HCT116 (cell line): ENCODE data around the gene FUT9. TPM values are rescaled to one million over a fixed set of nuclear protein-coding genes. Genes with fewer than 3 reads are reported as not detected.

Experiments used
- ATAC-seq: fragments of 200-7000 bp; cut with Tn5 transposase; 2 replicates; pipeline ENCODE4 v1.9.1; 2020; ENCODE audit warnings: mild to moderate bottlenecking, moderate library complexity
- BruUV-seq: library from RNA; stranded (reverse); fragments of 400-500 nt; replicated peaks from 2 replicates; lab custom pipeline; 2021; lab: Mats Ljungman, UMichigan
- CTCF ChIA-PET: fragments of 300-600 bp; sonication (Branson Sonifier 250); formaldehyde crosslinking; loops from one replicate; lab custom pipeline; 2021; ENCODE audit warnings: antibody characterized with exemption; lab: Charles Lee
- POLR2A ChIA-PET: fragments of 300-600, 350-600 bp; sonication (Branson Sonifier 250); formaldehyde crosslinking; loops from one replicate; lab custom pipeline; 2021; ENCODE audit warnings: antibody characterized with exemption; lab: Charles Lee
- RAD21 ChIA-PET, 2 experiments: fragments of 300-600 bp; sonication (Branson Sonifier 250); formaldehyde crosslinking; loops; one replicate each; lab custom pipeline; 2023; ENCODE audit warnings: low total read pairs in 2 of 2; ENCODE audit not compliant: uncharacterized antibody in 2 of 2, unreplicated experiment in 2 of 2, low non-redundant PET in 1 of 2; lab: Charles Lee
- DNase-seq: peaks from one replicate; pipeline ENCODE4 v3.0.0-alpha.2; 2010; ENCODE audit warnings: low read depth, low spot score
- H2AFZ ChIP-seq: fragments of 200-600 bp; shearing (Covaris generic), sonication (generic); 2 replicates; pipeline ENCODE4 v1.6.1; 2017; ENCODE audit warnings: low read depth, mixed run types, mixed read lengths, antibody characterized with exemption, low read length; ENCODE audit not compliant: poor library complexity, severe bottlenecking
- H3K27ac ChIP-seq: 2 replicates; pipeline ENCODE4 v1.5.1; 2012; ENCODE audit warnings: low read depth, low read length
- H3K27me3 ChIP-seq: fragments of 200-600 bp; sonication (generic); 2 replicates; pipeline ENCODE4 v1.6.1; 2016; ENCODE audit warnings: mixed run types, low read length, mixed read lengths; ENCODE audit not compliant: insufficient read depth
- H3K36me3 ChIP-seq, 2 experiments: fragments of 200-500 bp in 1 of 2; fragments of 200-600 bp in 1 of 2; sonication (Bioruptor generic) in 1 of 2; sonication (generic) in 1 of 2; 2 replicates each; pipeline versions ENCODE4 v1.5.1 to v1.6.1; 2014 to 2016; ENCODE audit warnings: low read length in 2 of 2, inconsistent platforms in 1 of 2, mixed read lengths in 1 of 2, mixed run types in 1 of 2; ENCODE audit not compliant: insufficient read depth in 2 of 2, control insufficient read depth in 1 of 2
- H3K4me1 ChIP-seq, 2 experiments: fragments of 200-600 bp in 1 of 2; sonication (generic) in 1 of 2; 2 replicates each; pipeline versions ENCODE4 v1.5.1 to v1.6.1; 2012 to 2017; ENCODE audit warnings: low read length in 2 of 2, inconsistent platforms in 1 of 2, mild to moderate bottlenecking in 1 of 2, mixed read lengths in 1 of 2, mixed run types in 1 of 2, moderate library complexity in 1 of 2; ENCODE audit not compliant: insufficient read depth in 2 of 2, control insufficient read depth in 1 of 2
- H3K4me2 ChIP-seq: fragments of 200-600 bp; sonication (generic); 2 replicates; pipeline ENCODE4 v1.6.1; 2017; ENCODE audit warnings: mixed run types, low read length, mixed read lengths
- H3K4me3 ChIP-seq, 2 experiments: fragments of 200-600 bp in 1 of 2; sonication (generic) in 1 of 2; replicated peaks in 1 of 2; 2 replicates each; pipeline ENCODE4 v1.5.1; 2011 to 2016; ENCODE audit warnings: low read length in 2 of 2, control low read depth in 1 of 2, low read depth in 1 of 2, mild to moderate bottlenecking in 1 of 2, mixed read lengths in 1 of 2, mixed run types in 1 of 2
- H3K79me2 ChIP-seq: fragments of 200-600 bp; sonication (generic); 2 replicates; pipeline ENCODE4 v1.6.1; 2017; ENCODE audit warnings: mild to moderate bottlenecking, mixed run types, low read length, moderate library complexity, mixed read lengths; ENCODE audit not compliant: insufficient read depth
- H3K9ac ChIP-seq: fragments of 200-600 bp; sonication (generic); 2 replicates; pipeline ENCODE4 v1.6.1; 2016; ENCODE audit warnings: low read length, mixed read lengths
- H3K9me2 ChIP-seq: fragments of 200-600 bp; sonication (generic), shearing (Covaris generic); 2 replicates; pipeline ENCODE4 v1.6.1; 2017; ENCODE audit warnings: mixed run types, mild to moderate bottlenecking, moderate library complexity; ENCODE audit not compliant: insufficient read depth
- H3K9me3 ChIP-seq, 2 experiments: fragments of 200-500 bp in 1 of 2; fragments of 200-600 bp in 1 of 2; sonication (Bioruptor generic) in 1 of 2; sonication (generic) in 1 of 2; 2 replicates each; pipeline ENCODE4 v1.6.1; 2014 to 2017; ENCODE audit warnings: low read length in 2 of 2, mixed read lengths in 2 of 2, inconsistent platforms in 1 of 2, low read depth in 1 of 2, mild to moderate bottlenecking in 1 of 2, mixed run types in 1 of 2, moderate library complexity in 1 of 2; ENCODE audit not compliant: control insufficient read depth in 1 of 2, insufficient read depth in 1 of 2
- H4K20me1 ChIP-seq: fragments of 200-600 bp; sonication (generic), shearing (Covaris generic); 2 replicates; pipeline ENCODE4 v1.6.1; 2017; ENCODE audit warnings: mixed run types, mild to moderate bottlenecking, moderate library complexity; ENCODE audit not compliant: insufficient read depth
- CBX3 ChIP-seq: IDR thresholded peaks from 2 replicates; pipeline ENCODE4 v1.6.1; 2012; ENCODE audit warnings: low read depth
- EGR1 ChIP-seq: IDR thresholded peaks from 2 replicates; pipeline ENCODE4 v1.6.1; 2012; ENCODE audit warnings: low read depth
- ELF1 ChIP-seq: IDR thresholded peaks from 2 replicates; pipeline ENCODE4 v1.6.1; 2012; ENCODE audit warnings: low read depth, borderline replicate concordance
- EZH2 ChIP-seq: fragments of 200-600 bp; sonication (generic); IDR thresholded peaks from 2 replicates; pipeline ENCODE4 v1.6.1; 2017; ENCODE audit warnings: antibody characterized with exemption, mixed run types
- EZH2phosphoT487 ChIP-seq: fragments of 200-600 bp; IDR thresholded peaks from 2 replicates; pipeline ENCODE4 v1.6.1; 2018; ENCODE audit warnings: antibody characterized with exemption, borderline replicate concordance
- FOSL1 ChIP-seq: IDR thresholded peaks from 2 replicates; pipeline ENCODE4 v1.6.1; 2012; ENCODE audit warnings: low read depth
- JUND ChIP-seq: IDR thresholded peaks from 2 replicates; pipeline ENCODE4 v1.6.1; 2012
- POLR2A ChIP-seq: IDR thresholded peaks from 2 replicates; pipeline ENCODE4 v1.7.0; 2011; ENCODE audit warnings: borderline replicate concordance; ENCODE audit not compliant: insufficient read depth, insufficient read length; ENCODE audit errors: extremely low read depth
- POLR2AphosphoS5 ChIP-seq: IDR thresholded peaks from 2 replicates; pipeline ENCODE4 v1.6.1; 2011; ENCODE audit warnings: mild to moderate bottlenecking, low read depth, low read length, moderate library complexity
- RAD21 ChIP-seq: IDR thresholded peaks from 2 replicates; pipeline ENCODE4 v1.6.1; 2012; ENCODE audit warnings: low read depth, mild to moderate bottlenecking
- SIN3A ChIP-seq: IDR thresholded peaks from 2 replicates; pipeline ENCODE4 v1.6.1; 2012; ENCODE audit warnings: low read depth
- SP1 ChIP-seq: IDR thresholded peaks from 2 replicates; pipeline ENCODE4 v1.6.1; 2012; ENCODE audit warnings: low read depth
- SRF ChIP-seq: IDR thresholded peaks from 2 replicates; pipeline ENCODE4 v1.6.1; 2012; ENCODE audit warnings: low read depth
- ZNF274 ChIP-seq: fragments of 200-500 bp; sonication (Bioruptor generic); IDR thresholded peaks from 2 replicates; pipeline ENCODE4 v1.6.1; 2014; ENCODE audit warnings: mild to moderate bottlenecking, low read depth, low read length, inconsistent platforms
- intact Hi-C: fragments of 100-400 bp; cut with micrococcal nuclease; formaldehyde crosslinking; loops from 2 replicates; pipeline ENCODE4 v1.10.0; 2022
- total RNA-seq: library from RNA; stranded (reverse); gene quantifications from one replicate; pipeline ENCODE4 v1.2.1, GENCODE V29; 2021; ENCODE audit not compliant: unreplicated experiment
- TF ChIP-seq, protein P1 (sequence below): IDR thresholded peaks from 2 replicates; pipeline ENCODE4 v1.6.1; 2012
- TF ChIP-seq, protein P2 (sequence below): IDR thresholded peaks from 2 replicates; pipeline ENCODE4 v1.6.1; 2012
- TF ChIP-seq, protein P3 (sequence below): IDR thresholded peaks from 2 replicates; pipeline ENCODE4 v1.6.1; 2012; ENCODE audit warnings: low read depth
- TF ChIP-seq, protein P4 (sequence below), 3 experiments: fragments of 200-600 bp in 1 of 3; sonication (generic) in 1 of 3; IDR thresholded peaks in 2 of 3; conservative IDR thresholded peaks in 1 of 3; 2 replicates each; pipeline ENCODE4 v1.5.1; 2012 to 2017; ENCODE audit warnings: low read depth in 2 of 3, low read length in 2 of 3, antibody characterized with exemption in 1 of 3, borderline replicate concordance in 1 of 3, control low read depth in 1 of 3, mild to moderate bottlenecking in 1 of 3, mixed read lengths in 1 of 3, mixed run types in 1 of 3, moderate library complexity in 1 of 3; ENCODE audit not compliant: insufficient read depth in 1 of 3

The FUT9 gene
- total RNA-seq, 1 experiment from 2014 or later = not detected

DNA sequence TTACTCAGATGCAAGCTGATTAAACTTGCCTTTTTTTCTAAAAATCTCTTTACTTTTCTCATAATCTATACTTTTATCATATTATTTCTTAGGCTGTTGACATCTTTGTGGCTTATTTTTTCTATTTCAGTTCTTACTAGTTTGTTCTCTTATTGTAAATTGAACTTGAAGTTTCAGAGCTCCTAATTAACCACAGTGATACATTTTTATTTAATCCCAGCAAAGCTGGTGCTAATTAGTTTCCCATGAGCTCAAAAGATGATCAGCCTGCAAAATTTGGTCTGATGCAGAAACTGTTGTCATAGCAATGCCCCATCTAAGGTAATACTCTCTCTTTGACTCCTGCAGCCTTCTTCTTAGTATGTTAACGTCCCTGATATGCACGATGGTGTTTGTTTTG lies 170.3 kb downstream of the FUT9 start:
- intact Hi-C loops = no loop called here
- Histone ChIP-seq H3K4me1 (no peaks in the 10 kb centered on the region), H3K9me3 (no peaks in the 10 kb centered on the region), H3K4me3 (no peak overlapping the region), H3K9me2 (no peaks in the 10 kb centered on the region), H3K9ac (no peak overlapping the region), H4K20me1 (no peaks in the 10 kb centered on the region), H3K4me2 (no peak overlapping the region), H3K79me2 (no peaks in the 10 kb centered on the region), H3K36me3 (no peaks in the 10 kb centered on the region), H2AFZ (no peak overlapping the region), H3K27ac (no peak overlapping the region), H3K27me3 (no peaks in the 10 kb centered on the region)
- DNase-seq (no peak), ATAC-seq (no peak)
- POLR2A ChIA-PET = no interaction called here
- BruUV-seq = no TSS peak
- RAD21 ChIA-PET = no interaction called here
- TF ChIP-seq FOSL1 (no peak), EZH2phosphoT487 (no peak), POLR2AphosphoS5 (no peak), EGR1 (no peak), SIN3A (no peak), SRF (no peak), RAD21 (no peak), CBX3 (no peak), ZNF274 (no peak), JUND (no peak), POLR2A (no peak), SP1 (no peak), ELF1 (no peak), EZH2 (no peak)
- TF ChIP-seq, protein P1, sequence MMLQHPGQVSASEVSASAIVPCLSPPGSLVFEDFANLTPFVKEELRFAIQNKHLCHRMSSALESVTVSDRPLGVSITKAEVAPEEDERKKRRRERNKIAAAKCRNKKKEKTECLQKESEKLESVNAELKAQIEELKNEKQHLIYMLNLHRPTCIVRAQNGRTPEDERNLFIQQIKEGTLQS = no peak
- TF ChIP-seq, protein P2, sequence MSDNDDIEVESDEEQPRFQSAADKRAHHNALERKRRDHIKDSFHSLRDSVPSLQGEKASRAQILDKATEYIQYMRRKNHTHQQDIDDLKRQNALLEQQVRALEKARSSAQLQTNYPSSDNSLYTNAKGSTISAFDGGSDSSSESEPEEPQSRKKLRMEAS = no peak
- TF ChIP-seq, protein P3, sequence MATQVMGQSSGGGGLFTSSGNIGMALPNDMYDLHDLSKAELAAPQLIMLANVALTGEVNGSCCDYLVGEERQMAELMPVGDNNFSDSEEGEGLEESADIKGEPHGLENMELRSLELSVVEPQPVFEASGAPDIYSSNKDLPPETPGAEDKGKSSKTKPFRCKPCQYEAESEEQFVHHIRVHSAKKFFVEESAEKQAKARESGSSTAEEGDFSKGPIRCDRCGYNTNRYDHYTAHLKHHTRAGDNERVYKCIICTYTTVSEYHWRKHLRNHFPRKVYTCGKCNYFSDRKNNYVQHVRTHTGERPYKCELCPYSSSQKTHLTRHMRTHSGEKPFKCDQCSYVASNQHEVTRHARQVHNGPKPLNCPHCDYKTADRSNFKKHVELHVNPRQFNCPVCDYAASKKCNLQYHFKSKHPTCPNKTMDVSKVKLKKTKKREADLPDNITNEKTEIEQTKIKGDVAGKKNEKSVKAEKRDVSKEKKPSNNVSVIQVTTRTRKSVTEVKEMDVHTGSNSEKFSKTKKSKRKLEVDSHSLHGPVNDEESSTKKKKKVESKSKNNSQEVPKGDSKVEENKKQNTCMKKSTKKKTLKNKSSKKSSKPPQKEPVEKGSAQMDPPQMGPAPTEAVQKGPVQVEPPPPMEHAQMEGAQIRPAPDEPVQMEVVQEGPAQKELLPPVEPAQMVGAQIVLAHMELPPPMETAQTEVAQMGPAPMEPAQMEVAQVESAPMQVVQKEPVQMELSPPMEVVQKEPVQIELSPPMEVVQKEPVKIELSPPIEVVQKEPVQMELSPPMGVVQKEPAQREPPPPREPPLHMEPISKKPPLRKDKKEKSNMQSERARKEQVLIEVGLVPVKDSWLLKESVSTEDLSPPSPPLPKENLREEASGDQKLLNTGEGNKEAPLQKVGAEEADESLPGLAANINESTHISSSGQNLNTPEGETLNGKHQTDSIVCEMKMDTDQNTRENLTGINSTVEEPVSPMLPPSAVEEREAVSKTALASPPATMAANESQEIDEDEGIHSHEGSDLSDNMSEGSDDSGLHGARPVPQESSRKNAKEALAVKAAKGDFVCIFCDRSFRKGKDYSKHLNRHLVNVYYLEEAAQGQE = no peak
- TF ChIP-seq, protein P4, sequence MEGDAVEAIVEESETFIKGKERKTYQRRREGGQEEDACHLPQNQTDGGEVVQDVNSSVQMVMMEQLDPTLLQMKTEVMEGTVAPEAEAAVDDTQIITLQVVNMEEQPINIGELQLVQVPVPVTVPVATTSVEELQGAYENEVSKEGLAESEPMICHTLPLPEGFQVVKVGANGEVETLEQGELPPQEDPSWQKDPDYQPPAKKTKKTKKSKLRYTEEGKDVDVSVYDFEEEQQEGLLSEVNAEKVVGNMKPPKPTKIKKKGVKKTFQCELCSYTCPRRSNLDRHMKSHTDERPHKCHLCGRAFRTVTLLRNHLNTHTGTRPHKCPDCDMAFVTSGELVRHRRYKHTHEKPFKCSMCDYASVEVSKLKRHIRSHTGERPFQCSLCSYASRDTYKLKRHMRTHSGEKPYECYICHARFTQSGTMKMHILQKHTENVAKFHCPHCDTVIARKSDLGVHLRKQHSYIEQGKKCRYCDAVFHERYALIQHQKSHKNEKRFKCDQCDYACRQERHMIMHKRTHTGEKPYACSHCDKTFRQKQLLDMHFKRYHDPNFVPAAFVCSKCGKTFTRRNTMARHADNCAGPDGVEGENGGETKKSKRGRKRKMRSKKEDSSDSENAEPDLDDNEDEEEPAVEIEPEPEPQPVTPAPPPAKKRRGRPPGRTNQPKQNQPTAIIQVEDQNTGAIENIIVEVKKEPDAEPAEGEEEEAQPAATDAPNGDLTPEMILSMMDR (IDR thresholded peaks at IDR 0.05 in 2 of 3, conservative IDR thresholded peaks at IDR 0.05 in 1 of 3; ENCODE audit: borderline replicate concordance in 1 of 3, insufficient read depth in 1 of 3, low read depth in 2 of 3, low read length in 2 of 3) = no peak
- CTCF ChIA-PET = no interaction called here
